ENCODE data around the gene ADGRL1. TPM values are rescaled to one million over a fixed set of nuclear protein-coding genes. Genes with fewer than 3 reads are reported as not detected.
"Not testable (repeated sequence)": the region's sequence is repeated elsewhere in the genome, so short reads cannot be mapped to it uniquely, and the experiment has no call there.

Gene ADGRL1
- total and polyA plus RNA-seq, 9 of the 15 experiments (the other 6 are each of a cell fraction or from before 2014, with no cell fraction given) = 0.14 to 37.0 (median 8.6) TPM

DNA sequence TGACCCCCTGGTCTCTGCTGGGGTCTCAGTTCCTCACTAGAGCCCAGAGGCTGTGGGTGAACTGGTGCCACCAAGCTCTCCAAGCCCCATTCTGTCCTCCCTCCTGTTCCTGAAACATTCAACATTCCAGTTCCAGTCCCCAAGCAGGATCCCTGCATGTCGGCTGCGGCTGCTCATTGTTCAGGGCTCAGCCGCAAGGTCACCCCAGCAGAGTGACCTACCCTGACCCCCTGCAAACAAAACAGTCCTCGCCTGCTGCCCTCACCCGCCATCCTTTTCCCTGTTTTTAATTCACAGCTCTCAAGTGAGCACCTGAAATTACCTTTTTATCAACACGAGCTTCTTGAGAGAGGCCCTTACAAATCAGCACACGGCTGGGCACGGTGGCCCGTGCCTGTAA lies 19.3 kb downstream of the ADGRL1 start:
- DNase-seq (ENCODE audit: extremely low read depth in 1 of 4, low spot score in 3 of 4); H2AFZ ChIP-seq (ENCODE audit: low read depth, low read length); intact Hi-C loops (cut with micrococcal nuclease); POLR2A ChIA-PET; H3K79me2 ChIP-seq (ENCODE audit: control insufficient read depth, insufficient read depth, low read length); H3K27ac ChIP-seq (ENCODE audit: extremely low read depth, low read depth, low read length); CTCF ChIA-PET (ENCODE audit: low intra/inter-chr PET ratio); H3K9me1 ChIP-seq (ENCODE audit: control insufficient read depth, insufficient read depth, low read length); ATAC-seq; in situ Hi-C loops (cut with MboI); H3K9me3 ChIP-seq (replicated peaks; ENCODE audit: control insufficient read depth, insufficient read depth, low read depth, low read length); H3K4me2 ChIP-seq (ENCODE audit: insufficient read depth, low read length); H4K20me1 ChIP-seq (replicated peaks; ENCODE audit: control insufficient read depth, insufficient read depth, low read length); H3K36me3 ChIP-seq (ENCODE audit: control insufficient read depth, insufficient read depth, low read length); BruUV-seq (replicated peaks); H3K4me3 ChIP-seq; FAIRE-seq; H3K27me3 ChIP-seq (ENCODE audit: control insufficient read depth in 2 of 2, insufficient read depth in 2 of 2, low read length in 2 of 2): not testable (repeated sequence)
- peak overlapping the region in 1 of 2 experiments; percentile 52; a peak in 1 of 4 replicates for H3K9ac ChIP-seq (ENCODE audit: insufficient read depth in 1 of 2, low read depth in 2 of 2, low read length in 2 of 2)
- H3K4me1 ChIP-seq (replicated peaks in 1 of 2; ENCODE audit: control insufficient read depth in 2 of 2, insufficient read depth in 2 of 2, low read length in 2 of 2) = peaks cover 5 to 19% of the 10 kb centered on the region in 2 experiments; a peak in 4 of 5 replicates
- 81% methylated on average over 7 of the region's 9 CpGs for WGBS (ENCODE audit: insufficient coverage, low coverage, missing lambda C conversion rate)

DNA sequence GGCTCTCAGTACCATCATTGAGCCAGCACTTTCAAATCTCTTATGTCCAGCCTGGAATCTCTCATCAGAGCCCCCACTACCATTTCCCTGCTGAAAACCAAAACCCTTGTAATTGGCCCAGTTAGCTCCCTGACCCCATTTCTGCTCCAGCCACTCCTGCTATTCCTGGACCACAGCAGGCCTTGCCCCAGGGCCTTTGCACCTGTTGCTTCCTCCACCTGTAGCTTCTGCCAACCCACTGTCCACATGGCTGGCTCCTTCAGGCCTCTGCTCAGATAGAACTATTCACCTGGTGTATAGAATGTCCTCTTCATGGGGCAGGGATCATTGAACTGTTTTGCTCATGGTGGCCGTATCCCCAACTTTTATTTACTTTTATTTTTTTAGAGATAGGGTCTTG lies 20.3 kb downstream of the ADGRL1 start:
- H3K9me3 ChIP-seq (replicated peaks; ENCODE audit: control insufficient read depth, insufficient read depth, low read depth, low read length); H3K9ac ChIP-seq (ENCODE audit: insufficient read depth in 1 of 2, low read depth in 2 of 2, low read length in 2 of 2); H3K27ac ChIP-seq (ENCODE audit: extremely low read depth, low read depth, low read length); H4K20me1 ChIP-seq (replicated peaks; ENCODE audit: control insufficient read depth, insufficient read depth, low read length); H3K9me1 ChIP-seq (ENCODE audit: control insufficient read depth, insufficient read depth, low read length); BruUV-seq (replicated peaks); H3K4me3 ChIP-seq; ATAC-seq; H3K27me3 ChIP-seq (ENCODE audit: control insufficient read depth in 2 of 2, insufficient read depth in 2 of 2, low read length in 2 of 2); FAIRE-seq; H3K4me2 ChIP-seq (ENCODE audit: insufficient read depth, low read length); H3K36me3 ChIP-seq (ENCODE audit: control insufficient read depth, insufficient read depth, low read length); H3K79me2 ChIP-seq (ENCODE audit: control insufficient read depth, insufficient read depth, low read length); POLR2A ChIA-PET; intact Hi-C loops (cut with micrococcal nuclease); DNase-seq (ENCODE audit: extremely low read depth in 1 of 4, low spot score in 3 of 4); H2AFZ ChIP-seq (ENCODE audit: low read depth, low read length); in situ Hi-C loops (cut with MboI); CTCF ChIA-PET (ENCODE audit: low intra/inter-chr PET ratio): not testable (repeated sequence)
- WGBS (ENCODE audit: insufficient coverage, low coverage, missing lambda C conversion rate) = 94% methylated on average over 1 of the region's 1 CpG
- peaks cover 5 to 19% of the 10 kb centered on the region in 2 experiments; a peak in 4 of 5 replicates for H3K4me1 ChIP-seq (replicated peaks in 1 of 2; ENCODE audit: control insufficient read depth in 2 of 2, insufficient read depth in 2 of 2, low read length in 2 of 2)
